GM13976 (cell line): ENCODE data around the gene ACTR6.
"Not testable (repeated sequence)": the region's sequence is repeated elsewhere in the genome, so short reads cannot be mapped to it uniquely, and the experiment has no call there.

Experiments used
- DNase-seq: peaks from one replicate; pipeline ENCODE4 v3.0.0; 2012; ENCODE audit warnings: low spot score
- in situ Hi-C: fragments of 300-500 bp; cut with MboI; formaldehyde crosslinking; loops from one replicate; pipeline ENCODE4 v1.12.0; 2022; ENCODE audit warnings: low sequenced_read_pairs, mixed read lengths, inconsistent platforms; ENCODE audit not compliant: unreplicated experiment
- TF ChIP-seq, protein P1 (sequence below): IDR thresholded peaks from 2 replicates; pipeline ENCODE4 v1.5.1; 2012; ENCODE audit warnings: borderline replicate concordance, mild to moderate bottlenecking; ENCODE audit not compliant: insufficient read depth; ENCODE audit errors: extremely low read depth, missing control alignments, control extremely low read depth

Gene ACTR6

DNA sequence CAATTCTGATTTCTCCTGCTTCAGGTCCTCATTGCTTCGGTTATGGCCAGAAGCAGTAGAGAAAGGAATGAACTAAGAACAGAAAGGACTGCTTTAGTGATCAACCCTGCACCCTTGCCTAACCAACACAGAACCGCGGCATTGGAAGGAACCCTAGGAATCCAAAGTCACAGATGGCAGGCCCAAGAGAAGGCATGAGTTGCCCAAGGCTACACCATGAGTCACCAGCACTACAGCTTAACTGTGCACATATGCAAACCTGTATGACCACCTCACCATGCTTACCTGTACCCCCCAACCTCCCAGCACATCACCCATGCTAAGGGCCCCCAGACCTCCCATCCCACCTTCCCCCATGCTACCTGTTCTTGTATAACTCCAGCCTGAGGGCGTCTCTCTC lies 32.1 kb upstream of the ACTR6 start:
- DNase-seq: no peak
- in situ Hi-C loops: no loop called here
- TF ChIP-seq, protein P1, sequence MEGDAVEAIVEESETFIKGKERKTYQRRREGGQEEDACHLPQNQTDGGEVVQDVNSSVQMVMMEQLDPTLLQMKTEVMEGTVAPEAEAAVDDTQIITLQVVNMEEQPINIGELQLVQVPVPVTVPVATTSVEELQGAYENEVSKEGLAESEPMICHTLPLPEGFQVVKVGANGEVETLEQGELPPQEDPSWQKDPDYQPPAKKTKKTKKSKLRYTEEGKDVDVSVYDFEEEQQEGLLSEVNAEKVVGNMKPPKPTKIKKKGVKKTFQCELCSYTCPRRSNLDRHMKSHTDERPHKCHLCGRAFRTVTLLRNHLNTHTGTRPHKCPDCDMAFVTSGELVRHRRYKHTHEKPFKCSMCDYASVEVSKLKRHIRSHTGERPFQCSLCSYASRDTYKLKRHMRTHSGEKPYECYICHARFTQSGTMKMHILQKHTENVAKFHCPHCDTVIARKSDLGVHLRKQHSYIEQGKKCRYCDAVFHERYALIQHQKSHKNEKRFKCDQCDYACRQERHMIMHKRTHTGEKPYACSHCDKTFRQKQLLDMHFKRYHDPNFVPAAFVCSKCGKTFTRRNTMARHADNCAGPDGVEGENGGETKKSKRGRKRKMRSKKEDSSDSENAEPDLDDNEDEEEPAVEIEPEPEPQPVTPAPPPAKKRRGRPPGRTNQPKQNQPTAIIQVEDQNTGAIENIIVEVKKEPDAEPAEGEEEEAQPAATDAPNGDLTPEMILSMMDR: no peak

DNA sequence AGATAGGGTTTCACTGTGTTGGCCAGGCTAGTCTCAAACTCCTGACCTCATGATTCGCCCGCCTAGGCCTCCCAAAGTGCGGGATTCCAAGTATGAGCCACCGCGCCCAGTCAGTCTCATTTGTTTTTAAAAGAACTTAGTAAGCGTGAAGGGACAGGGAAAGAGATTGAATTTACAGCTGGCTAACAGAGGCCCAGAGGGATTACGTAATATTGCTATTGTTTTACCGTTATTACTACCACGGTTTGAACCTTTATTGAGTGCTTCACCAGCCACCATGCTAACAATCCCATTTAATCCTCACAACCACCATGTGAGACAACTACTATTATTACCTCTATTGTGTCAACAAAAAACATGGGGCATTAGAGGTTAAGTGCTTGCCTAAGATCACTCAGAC lies 31.3 kb upstream of the ACTR6 start:
- TF ChIP-seq, protein P1: no peak
- in situ Hi-C loops: no loop called here
- DNase-seq: no peak

DNA sequence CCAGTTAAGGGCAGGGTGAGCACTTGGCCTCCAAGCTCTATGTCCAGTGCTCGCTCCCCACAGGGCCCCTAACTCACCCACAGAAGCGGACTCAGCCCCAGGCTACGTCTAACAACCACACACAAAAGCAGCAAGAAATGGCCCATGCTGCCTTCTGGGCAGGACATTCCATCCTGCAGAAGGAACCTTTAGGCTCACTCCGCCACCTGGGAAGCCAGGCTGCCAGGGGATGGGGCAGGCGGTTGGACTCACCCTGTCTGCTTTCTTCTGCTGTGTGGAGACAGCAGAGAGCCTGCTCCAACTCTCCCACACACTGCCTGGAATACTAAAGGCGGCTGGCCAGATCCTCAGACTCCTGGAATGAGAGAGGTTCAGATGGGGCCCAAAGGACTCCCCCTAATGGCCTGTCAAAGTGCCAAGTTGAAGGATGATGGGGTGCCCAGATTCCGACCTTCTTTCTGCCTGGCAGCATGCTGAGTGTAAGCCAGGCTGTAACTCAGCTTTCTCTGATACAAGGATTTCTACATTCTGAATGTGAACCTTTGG lies 30.2 kb upstream of the ACTR6 start:
- in situ Hi-C loops: no loop called here
- TF ChIP-seq, protein P1: no peak
- DNase-seq: no peak

DNA sequence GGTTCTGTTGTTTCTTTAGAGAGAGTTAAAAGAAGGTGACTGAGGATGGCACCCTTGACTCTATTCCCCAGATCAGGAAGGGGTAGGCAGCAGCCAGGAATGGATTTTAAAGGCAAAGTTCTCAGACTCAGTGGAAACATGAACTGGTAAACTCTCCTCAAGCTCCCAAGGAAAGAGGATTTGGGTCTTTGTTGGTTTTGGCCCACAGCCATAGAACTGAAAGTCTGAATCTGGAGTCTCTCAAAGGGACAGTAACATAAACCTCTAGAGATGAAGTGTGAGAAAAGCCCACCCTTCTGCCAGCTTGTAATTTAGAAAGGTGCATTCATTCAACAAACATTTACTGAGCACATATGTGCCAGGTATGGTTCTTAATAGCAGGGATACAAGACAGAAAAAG lies 29.4 kb upstream of the ACTR6 start:
- no peak for DNase-seq
- in situ Hi-C loops: no loop called here
- TF ChIP-seq, protein P1: no peak

DNA sequence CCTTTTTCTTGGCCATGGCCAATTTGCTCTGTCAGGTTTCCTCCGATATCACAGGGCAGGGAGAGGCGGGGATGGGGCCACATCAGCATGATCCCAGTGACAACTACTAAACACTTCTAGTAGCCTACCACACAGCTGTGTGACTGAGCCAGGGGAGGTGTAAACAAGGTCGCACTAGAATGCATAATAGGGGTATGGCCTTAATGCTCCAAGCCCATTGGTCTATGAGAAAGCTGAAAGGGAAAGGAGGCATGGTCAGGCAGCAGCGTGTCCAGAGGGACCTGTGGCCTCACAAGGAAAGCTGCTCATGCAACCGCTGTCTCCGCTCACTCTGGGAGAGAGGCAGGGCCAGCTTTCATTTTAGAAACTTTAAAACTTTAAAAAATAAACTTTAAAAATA lies 27.5 kb upstream of the ACTR6 start:
- DNase-seq: no peak
- TF ChIP-seq, protein P1: no peak
- in situ Hi-C loops: no loop called here

DNA sequence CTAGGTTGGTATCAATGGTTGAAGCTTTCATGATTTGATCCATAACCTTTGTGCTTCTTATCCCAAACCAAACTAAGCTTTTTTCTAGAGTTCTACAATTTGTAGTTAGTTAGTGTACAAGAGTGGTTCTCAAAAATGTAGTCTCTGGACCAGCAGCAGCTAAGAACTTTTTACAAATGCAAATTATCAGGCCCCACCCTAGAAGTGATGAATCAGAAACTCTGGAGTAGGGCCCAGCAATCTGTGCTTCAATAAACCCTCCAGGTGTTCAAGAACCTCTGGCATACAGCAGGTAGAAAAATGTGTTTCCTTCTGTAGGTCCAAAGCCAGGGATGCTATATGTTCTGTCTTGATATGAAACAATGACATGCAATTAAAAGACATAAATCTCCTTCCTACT lies 26.1 kb upstream of the ACTR6 start:
- in situ Hi-C loops: no loop called here
- TF ChIP-seq, protein P1: no peak
- DNase-seq: no peak

DNA sequence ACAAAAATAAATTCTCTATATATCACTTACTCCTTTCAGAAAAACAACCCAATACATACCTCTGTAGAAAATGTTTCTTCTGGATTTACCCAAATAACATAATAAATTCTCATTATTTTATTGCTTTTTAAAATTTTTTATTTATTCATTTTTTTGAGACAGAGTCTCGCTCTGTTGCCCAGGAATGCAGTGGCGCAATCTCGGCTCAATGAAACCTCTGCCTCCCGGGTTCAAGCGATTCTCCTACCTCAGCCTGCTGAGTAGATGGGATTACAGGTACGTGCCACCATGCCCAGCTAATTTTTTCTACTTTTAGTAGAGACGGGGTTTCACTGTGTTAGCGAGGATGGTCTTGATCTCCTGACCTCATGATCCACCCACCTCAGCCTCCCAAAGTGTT lies 24.1 kb upstream of the ACTR6 start:
- DNase-seq, in situ Hi-C loops: not testable (repeated sequence)
